ENCODE results near the gene TBL1X. TPM values are rescaled to one million over a fixed set of nuclear protein-coding genes. Genes with fewer than 3 reads are reported as not detected.

TBL1X gene
- total RNA-seq, 6 experiments from 2014 or later = 34.4 to 53.2 (median 44.9) TPM

DNA sequence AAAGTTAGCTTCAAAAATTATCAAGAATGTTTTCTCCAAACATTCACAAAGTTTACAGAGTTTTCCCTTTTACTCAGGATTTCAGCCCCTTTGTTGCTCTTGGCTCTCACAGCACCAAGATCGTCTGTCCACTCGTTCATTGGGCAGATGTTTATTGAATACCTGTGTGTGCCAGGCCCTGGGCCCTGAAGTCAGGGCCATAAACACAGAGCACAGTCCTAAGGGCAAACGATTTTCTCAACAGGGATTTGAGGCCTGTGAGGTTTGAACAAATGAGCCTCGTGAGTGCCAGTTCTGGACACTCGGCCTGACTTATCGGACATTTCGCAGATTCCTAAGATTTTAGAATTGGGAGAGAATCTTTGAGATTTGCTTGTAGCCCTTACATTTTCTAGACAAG lies 142.1 kb downstream of the TBL1X start:
- H3K27ac Mint-ChIP-seq = no peak overlapping the region
- H3K4me3 Mint-ChIP-seq = no peak overlapping the region

GRCh38 chrX:9609499-9609898 lies 144.6 kb downstream of the TBL1X start:
- H3K4me1 Mint-ChIP-seq (ENCODE audit: low read depth) = peaks cover 36% of the 10 kb centered on the region
- no peak overlapping the region for H3K4me3 Mint-ChIP-seq
- no peaks in the 10 kb centered on the region for H3K9me3 Mint-ChIP-seq
- no peak overlapping the region for H3K27ac Mint-ChIP-seq
- no peak for DNase-seq
- peaks cover 5% of the 10 kb centered on the region; the same call in 1 of the 2 replicates for H3K36me3 Mint-ChIP-seq (ENCODE audit: low read depth)
- TF ChIP-seq, protein P1, sequence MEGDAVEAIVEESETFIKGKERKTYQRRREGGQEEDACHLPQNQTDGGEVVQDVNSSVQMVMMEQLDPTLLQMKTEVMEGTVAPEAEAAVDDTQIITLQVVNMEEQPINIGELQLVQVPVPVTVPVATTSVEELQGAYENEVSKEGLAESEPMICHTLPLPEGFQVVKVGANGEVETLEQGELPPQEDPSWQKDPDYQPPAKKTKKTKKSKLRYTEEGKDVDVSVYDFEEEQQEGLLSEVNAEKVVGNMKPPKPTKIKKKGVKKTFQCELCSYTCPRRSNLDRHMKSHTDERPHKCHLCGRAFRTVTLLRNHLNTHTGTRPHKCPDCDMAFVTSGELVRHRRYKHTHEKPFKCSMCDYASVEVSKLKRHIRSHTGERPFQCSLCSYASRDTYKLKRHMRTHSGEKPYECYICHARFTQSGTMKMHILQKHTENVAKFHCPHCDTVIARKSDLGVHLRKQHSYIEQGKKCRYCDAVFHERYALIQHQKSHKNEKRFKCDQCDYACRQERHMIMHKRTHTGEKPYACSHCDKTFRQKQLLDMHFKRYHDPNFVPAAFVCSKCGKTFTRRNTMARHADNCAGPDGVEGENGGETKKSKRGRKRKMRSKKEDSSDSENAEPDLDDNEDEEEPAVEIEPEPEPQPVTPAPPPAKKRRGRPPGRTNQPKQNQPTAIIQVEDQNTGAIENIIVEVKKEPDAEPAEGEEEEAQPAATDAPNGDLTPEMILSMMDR (IDR thresholded peaks at IDR 0.05) = no peak
- H3K27me3 Mint-ChIP-seq (ENCODE audit: insufficient read depth) = no peaks in the 10 kb centered on the region; the same call in 1 of the 2 replicates

More for the DNA sequence above, 142.1 kb downstream of the TBL1X start:
- Mint-ChIP-seq H3K4me1 (ENCODE audit: low read depth) (peaks cover 34% of the 10 kb centered on the region), H3K36me3 (ENCODE audit: low read depth) (peaks cover 5% of the 10 kb centered on the region; the same call in 1 of the 2 replicates), H3K27me3 (ENCODE audit: insufficient read depth) (no peaks in the 10 kb centered on the region; the same call in 1 of the 2 replicates), H3K9me3 (no peaks in the 10 kb centered on the region)
- TF ChIP-seq, protein P1 (IDR thresholded peaks at IDR 0.05) = no peak
- no peak for DNase-seq

GRCh38 chrX:9609987-9610386 lies 145.1 kb downstream of the TBL1X start:
- Mint-ChIP-seq H3K27me3 (ENCODE audit: insufficient read depth) (no peaks in the 10 kb centered on the region; the same call in 1 of the 2 replicates), H3K36me3 (ENCODE audit: low read depth) (peaks cover 4% of the 10 kb centered on the region; the same call in 1 of the 2 replicates)

GRCh38 chrX:9610771-9611392 lies 146.0 kb downstream of the TBL1X start:
- Mint-ChIP-seq H3K27me3 (ENCODE audit: insufficient read depth) (no peaks in the 10 kb centered on the region; the same call in 1 of the 2 replicates), H3K27ac (peak overlapping the region; percentile 74), H3K4me1 (ENCODE audit: low read depth) (peaks cover 34% of the 10 kb centered on the region), H3K36me3 (ENCODE audit: low read depth) (peaks cover 4% of the 10 kb centered on the region; the same call in 1 of the 2 replicates), H3K9me3 (no peaks in the 10 kb centered on the region), H3K4me3 (peak overlapping the region; percentile 70)
- no peak for DNase-seq
- TF ChIP-seq, protein P1 (IDR thresholded peaks at IDR 0.05) = no peak

More at GRCh38 chrX:9609987-9610386, 145.1 kb downstream of the TBL1X start:
- H3K4me3 Mint-ChIP-seq = no peak overlapping the region
- TF ChIP-seq, protein P1 (IDR thresholded peaks at IDR 0.05) = no peak
- H3K9me3 Mint-ChIP-seq = no peaks in the 10 kb centered on the region
- DNase-seq = no peak
- peaks cover 34% of the 10 kb centered on the region for H3K4me1 Mint-ChIP-seq (ENCODE audit: low read depth)
- H3K27ac Mint-ChIP-seq = no peak overlapping the region

DNA sequence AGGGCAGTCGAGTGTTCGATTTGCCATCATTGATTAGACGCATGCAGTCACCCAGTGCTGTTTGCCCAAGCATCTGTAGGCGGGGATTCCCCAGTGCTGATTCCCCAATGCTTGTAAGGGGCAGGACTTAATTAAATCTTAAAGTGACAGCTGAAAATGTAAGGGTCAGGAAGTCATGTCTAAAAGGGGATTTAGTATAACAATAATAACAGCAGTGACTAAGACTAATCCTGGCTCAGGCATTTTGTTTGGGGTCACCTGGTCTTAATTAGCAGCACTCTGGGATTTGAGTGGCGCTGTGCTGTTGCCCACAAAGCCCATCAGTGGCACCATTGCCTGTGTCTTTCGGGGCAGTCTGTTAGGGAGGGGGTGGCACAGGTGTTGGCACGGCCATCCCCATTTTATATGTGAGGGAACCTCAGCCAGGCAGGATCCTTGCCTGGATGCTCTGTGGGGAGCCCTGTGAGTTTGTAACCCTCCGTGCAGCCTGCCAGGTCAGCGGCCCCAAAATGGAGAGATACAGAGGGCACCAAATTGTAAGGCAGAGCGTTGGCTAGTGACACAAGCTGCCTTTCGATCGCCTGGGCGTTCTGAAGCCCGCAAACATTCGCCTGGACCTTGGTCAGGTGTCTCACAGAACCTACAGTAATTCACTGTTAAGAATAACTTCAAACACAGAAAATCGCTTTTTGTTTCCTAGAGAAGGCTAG lies 146.7 kb downstream of the TBL1X start:
- TF ChIP-seq, protein P1 (IDR thresholded peaks at IDR 0.05) = no peak
- no peak overlapping the region; the same call in 1 of the 2 replicates for H3K4me3 Mint-ChIP-seq
- H3K9me3 Mint-ChIP-seq = no peaks in the 10 kb centered on the region
- no peaks in the 10 kb centered on the region; the same call in 1 of the 2 replicates for H3K27me3 Mint-ChIP-seq (ENCODE audit: insufficient read depth)
- peak overlapping the region; percentile 74; the same call in 1 of the 2 replicates for H3K27ac Mint-ChIP-seq
- no peak for DNase-seq
- peaks cover 34% of the 10 kb centered on the region for H3K4me1 Mint-ChIP-seq (ENCODE audit: low read depth)
- H3K36me3 Mint-ChIP-seq (ENCODE audit: low read depth) = peaks cover 4% of the 10 kb centered on the region; the same call in 1 of the 2 replicates
